Aorta (tissue), 5 donors: ENCODE measurements around the gene SMC6. TPM values are rescaled to one million over a fixed set of nuclear protein-coding genes. Genes with fewer than 3 reads are reported as not detected.

Experiments used
- ATAC-seq: fragments of 200-7000 bp; cut with Tn5 transposase; one replicate; pipeline ENCODE4 v1.9.1; 2022; ENCODE audit warnings: moderate library complexity; ENCODE audit not compliant: low FRiP score
- DNase-seq, 2 donors: peaks; one replicate each; pipeline ENCODE4 v3.0.0-alpha.2; 2020
- H3K27ac ChIP-seq, 2 donors: one replicate each; pipeline ENCODE4 v1.5.1; 2013; ENCODE audit warnings: low read length in 2 of 2, mild to moderate bottlenecking in 2 of 2, moderate library complexity in 2 of 2, control low read depth in 1 of 2, inconsistent platforms in 1 of 2, low read depth in 1 of 2
- H3K27me3 ChIP-seq, 2 donors: one replicate each; pipeline ENCODE4 v1.6.1; 2013; ENCODE audit warnings: control low read depth in 1 of 2, low read length in 1 of 2, mild to moderate bottlenecking in 1 of 2, moderate library complexity in 1 of 2; ENCODE audit not compliant: insufficient read depth in 2 of 2, control insufficient read depth in 1 of 2
- H3K36me3 ChIP-seq, 2 donors: one replicate each; pipeline ENCODE4 v1.6.1; 2013; ENCODE audit warnings: control low read depth in 1 of 2, low read length in 1 of 2, mild to moderate bottlenecking in 1 of 2; ENCODE audit not compliant: insufficient read depth in 2 of 2, control insufficient read depth in 1 of 2
- H3K4me1 ChIP-seq, 2 donors: one replicate each; pipeline ENCODE4 v1.6.1; 2013; ENCODE audit warnings: low read length in 2 of 2, control low read depth in 1 of 2, mild to moderate bottlenecking in 1 of 2, moderate library complexity in 1 of 2; ENCODE audit not compliant: insufficient read depth in 2 of 2, control insufficient read depth in 1 of 2
- H3K4me3 ChIP-seq, 2 donors: one replicate each; pipeline ENCODE4 v1.5.1; 2013; ENCODE audit warnings: low read length in 2 of 2, control low read depth in 1 of 2, mild to moderate bottlenecking in 1 of 2
- H3K9me3 ChIP-seq: one replicate; pipeline ENCODE4 v1.6.1; 2013; ENCODE audit warnings: mild to moderate bottlenecking, low read length; ENCODE audit not compliant: control insufficient read depth
- WGBS, 2 donors: extraction: QIAGEN DNeasy Blood & Tissue Kit; methylation state at CpG; one replicate each; pipeline ENCODE4 v1.1.7; 2013; 5-methylcytosine and 5-hydroxymethylcytosine counted together
- intact Hi-C, 2 donors: fragments of 100-400 bp; cut with DNase I; formaldehyde crosslinking; loops; one replicate each; pipeline versions ENCODE4 v1.14.2 to v1.15.0; 2022
- polyA plus RNA-seq, 2 donors: library from polyadenylated mRNA; stranded (reverse); fragments of 200-250 nt; gene quantifications; one replicate each; pipeline ENCODE4 v1.2.3, GENCODE V29; 2013
- total RNA-seq, 2 donors: library from RNA; stranded (reverse); fragmentation: NEBNext Ultra II Directional; extraction: Animal tissue kit (Norgen Biotek cat#: 25700); gene quantifications; one replicate each; pipeline ENCODE4 v1.2.1, GENCODE V29; 2021
- donor health status: healthy with polysubstance abuse.
- donor health status: Bipolar disorder and iron deficiency.
- donor health status: DM: no; HTN: no; CAD: no.
- donor health status: DM: no; HTN: no; CAD: no.
- donor health status: DM: yes; HTN: yes; CAD: no.

SMC6 gene
- total and polyA plus RNA-seq, 4 donors = 5.5 to 17.2 (median 8.6) TPM

DNA sequence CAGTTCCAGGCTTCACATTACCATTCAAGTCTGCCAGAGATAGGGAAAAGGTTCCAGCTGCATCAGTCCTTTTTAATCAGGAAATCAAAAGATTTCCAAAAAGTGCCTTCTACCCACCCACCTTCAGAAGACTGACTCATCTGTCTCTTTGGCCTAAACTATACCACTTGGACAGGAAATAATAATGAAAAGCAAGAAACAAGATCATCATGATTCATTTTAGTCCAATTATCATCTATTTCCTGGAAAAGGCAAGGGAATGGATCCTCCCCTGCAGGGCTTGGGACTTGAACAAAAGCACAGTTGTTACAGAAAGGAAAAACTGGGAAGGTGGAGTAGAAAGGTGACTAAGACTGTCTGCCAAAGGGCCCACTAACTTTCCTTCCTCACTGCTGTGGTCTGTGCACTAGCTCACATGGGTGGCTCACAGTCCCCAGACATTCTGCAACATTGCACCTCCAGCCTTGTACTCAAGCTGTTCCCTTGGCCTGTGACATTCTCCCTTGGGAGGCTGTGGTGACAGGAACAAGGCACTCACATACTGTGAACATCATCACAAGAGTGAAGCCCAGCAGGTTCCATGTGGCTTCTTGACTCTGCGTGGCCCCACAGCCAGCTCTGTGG lies 137.8 kb downstream of the SMC6 start:
- ATAC-seq (no peak), DNase-seq (no peak)
- 100% methylated on average over 1 of the region's 1 CpG for WGBS, 2 donors
- Histone ChIP-seq H3K9me3 (no peaks in the 10 kb centered on the region), H3K4me1 (no peaks in the 10 kb centered on the region), H3K36me3 (no peaks in the 10 kb centered on the region), H3K27me3 (no peaks in the 10 kb centered on the region), H3K4me3 (no peak overlapping the region), H3K27ac (no peak overlapping the region)
- intact Hi-C loops = no loop called here

DNA sequence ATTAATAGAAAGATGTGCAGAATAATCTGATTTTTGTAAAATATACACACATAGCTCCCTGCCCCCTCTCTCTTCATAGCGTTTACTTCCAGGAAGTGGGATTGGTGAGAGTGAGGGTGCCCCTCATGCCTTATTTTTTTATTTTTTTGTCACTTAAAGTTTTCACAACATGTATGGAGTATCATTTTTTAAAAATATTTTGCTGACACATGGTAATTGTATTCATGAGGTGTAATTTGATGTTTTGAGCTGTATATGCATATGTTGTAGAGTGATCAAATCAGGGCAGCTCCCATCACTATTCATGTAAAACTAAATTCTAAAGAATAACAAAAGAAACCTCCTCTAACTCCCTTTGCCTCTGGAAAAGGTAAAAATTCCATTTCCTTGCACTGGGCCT lies 138.5 kb downstream of the SMC6 start:
- intact Hi-C loops = no loop called here

DNA sequence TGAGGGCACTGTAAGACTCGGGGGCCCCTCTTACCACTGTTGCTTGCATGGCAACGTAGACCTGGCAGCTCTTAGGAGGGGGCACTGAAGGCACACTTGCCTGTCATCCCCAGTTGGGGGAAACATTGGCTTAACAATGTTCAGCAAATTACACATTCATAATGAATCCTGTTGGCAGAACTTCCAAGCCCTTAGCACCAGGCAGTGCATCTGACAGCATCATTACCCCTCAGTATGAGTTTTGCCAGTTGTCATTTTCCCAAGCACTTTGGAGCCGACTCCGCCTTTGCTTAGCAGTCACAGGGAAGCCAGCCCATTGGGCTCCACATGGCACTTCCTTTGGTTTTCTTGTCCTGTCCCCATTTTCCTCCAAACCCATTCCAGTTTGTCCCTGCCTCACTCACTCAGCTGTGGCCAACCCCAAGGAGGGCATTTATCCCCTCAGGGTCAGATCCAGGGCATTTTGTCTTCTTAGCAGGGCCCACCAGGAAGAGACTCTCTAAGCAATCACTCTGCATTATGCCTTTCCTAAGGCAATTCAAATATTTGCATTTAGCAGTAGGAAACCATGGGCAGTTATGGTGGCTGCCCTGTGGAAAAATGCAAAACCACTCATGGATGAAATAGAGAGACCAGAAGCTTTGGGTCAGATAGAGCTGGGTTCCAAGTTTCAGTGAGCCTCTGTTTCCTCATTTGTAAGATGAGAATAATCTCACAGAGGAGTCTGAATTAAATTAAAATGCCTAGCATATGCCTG lies 139.3 kb downstream of the SMC6 start:
- no peak overlapping the region for H3K27ac ChIP-seq
- no peak overlapping the region for H3K4me3 ChIP-seq
- no peak for ATAC-seq
- intact Hi-C loops = no loop called here
- DNase-seq = no peak
- WGBS, 2 donors = 93 to 94% methylated on average over 4 of the region's 4 CpGs
- H3K4me1 ChIP-seq = no peaks in the 10 kb centered on the region
- H3K36me3 ChIP-seq = no peaks in the 10 kb centered on the region
- no peaks in the 10 kb centered on the region for H3K9me3 ChIP-seq
- no peaks in the 10 kb centered on the region for H3K27me3 ChIP-seq

More for the DNA sequence above, 138.5 kb downstream of the SMC6 start:
- Histone ChIP-seq H3K27ac (no peak overlapping the region), H3K4me3 (no peak overlapping the region), H3K27me3 (no peaks in the 10 kb centered on the region), H3K9me3 (no peaks in the 10 kb centered on the region), H3K36me3 (no peaks in the 10 kb centered on the region), H3K4me1 (no peaks in the 10 kb centered on the region)
- 77 to 80% methylated on average over 1 of the region's 1 CpG for WGBS, 2 donors
- ATAC-seq = no peak
- no peak for DNase-seq

Other genes with a start within 250 kb of the SMC6 start
- gene RAD51AP2, start 235.4 kb downstream of the SMC6 start, total RNA-seq = not detected
- gene RAD51AP2, start 235.4 kb downstream of the SMC6 start, polyA plus RNA-seq = under 1 TPM in 1 of 2 donors, not detected in 1; 0.13 TPM
- gene VSNL1, start 213.1 kb downstream of the SMC6 start, total RNA-seq = not detected
- not detected for gene VSNL1, start 213.1 kb downstream of the SMC6 start, polyA plus RNA-seq
- gene GEN1, start 328 bp upstream of the SMC6 start, total RNA-seq = 1 to 10 TPM; 3.5 to 5.5 TPM
- gene GEN1, start 328 bp upstream of the SMC6 start, polyA plus RNA-seq = 1 to 10 TPM; 1.2 to 1.5 TPM
- not detected for gene MSGN1, start 62.6 kb upstream of the SMC6 start, total RNA-seq
- gene MSGN1, start 62.6 kb upstream of the SMC6 start, polyA plus RNA-seq = not detected
- gene KCNS3, start 124.9 kb upstream of the SMC6 start, total RNA-seq = 10 to 100 TPM in 1 of 2 donors, 1 to 10 TPM in 1; 8.8 to 13.7 TPM
- 10 to 100 TPM in 1 of 2 donors, 1 to 10 TPM in 1; 5.4 to 15.0 TPM for gene KCNS3, start 124.9 kb upstream of the SMC6 start, polyA plus RNA-seq